DOHH2 (cell line): ENCODE data around the gene FTO.

ENCODE experiments used
- CTCF ChIP-seq: fragments of 200-600 bp; sonication (generic); IDR thresholded peaks from one replicate; pipeline ENCODE4 v1.5.1; 2014; ENCODE audit warnings: antibody characterized with exemption, mild to moderate bottlenecking, low read depth, low read length; ENCODE audit not compliant: poor library complexity, severe bottlenecking
- EZH2phosphoT487 ChIP-seq: fragments of 200-600 bp; sonication (generic); IDR thresholded peaks from 2 replicates; pipeline ENCODE4 v1.6.1; 2017; ENCODE audit warnings: borderline replicate concordance, mild to moderate bottlenecking, antibody characterized with exemption, low read length, moderate library complexity, mixed read lengths

DNA sequence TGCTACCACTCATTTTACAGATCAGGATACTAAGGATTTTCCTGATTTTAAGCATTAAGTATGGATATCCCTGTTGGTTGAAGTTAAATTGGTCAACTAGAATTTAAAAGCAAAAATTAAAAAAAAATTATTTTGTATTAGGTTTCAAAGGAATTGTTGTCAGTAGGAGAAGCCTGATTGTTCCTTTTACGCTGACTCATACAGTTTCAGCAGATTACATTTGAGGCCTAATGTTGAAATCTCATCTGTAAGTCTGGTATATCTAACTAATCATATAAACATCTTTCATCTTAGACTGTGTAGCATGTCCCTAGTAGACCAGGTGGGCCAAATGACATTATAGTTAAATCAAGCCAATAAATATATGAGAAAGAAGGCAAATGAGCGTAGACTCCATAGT, 83.5 kb downstream of the FTO start:
- TF ChIP-seq CTCF (no peak), EZH2phosphoT487 (no peak)
